Calu3 (cell line): Measurements from ENCODE around the gene CDC37. TPM values are rescaled to one million over a fixed set of nuclear protein-coding genes. Genes with fewer than 3 reads are reported as not detected.

Experiments
- BruUV-seq: library from RNA; stranded (reverse); fragments of 400-500 nt; replicated peaks from 2 replicates; lab custom pipeline; 2021; lab: Mats Ljungman, UMichigan
- CTCF ChIA-PET: fragments of 300-600 bp; sonication (Branson Sonifier 250); formaldehyde crosslinking; loops from one replicate; lab custom pipeline; 2022; ENCODE audit warnings: antibody characterized with exemption; lab: Charles Lee
- DNase-seq: peaks from one replicate; pipeline ENCODE4 v3.0.0; 2022
- H3K27ac Mint-ChIP-seq: one replicate; pipeline ENCODE4 v1.8.0; 2022; ENCODE audit warnings: mixed read lengths; ENCODE audit not compliant: unreplicated experiment
- H3K27me3 Mint-ChIP-seq: one replicate; pipeline ENCODE4 v1.8.0; 2022; ENCODE audit warnings: mixed read lengths; ENCODE audit not compliant: unreplicated experiment
- H3K36me3 Mint-ChIP-seq: one replicate; pipeline ENCODE4 v1.8.0; 2022; ENCODE audit warnings: mild to moderate bottlenecking, moderate library complexity, mixed read lengths; ENCODE audit not compliant: insufficient read depth, unreplicated experiment
- H3K4me1 Mint-ChIP-seq: one replicate; pipeline ENCODE4 v1.8.0; 2022; ENCODE audit warnings: mild to moderate bottlenecking, low read depth, mixed read lengths; ENCODE audit not compliant: unreplicated experiment
- H3K4me3 Mint-ChIP-seq: one replicate; pipeline ENCODE4 v1.8.0; 2022; ENCODE audit warnings: mild to moderate bottlenecking, low read depth, moderate library complexity, mixed read lengths; ENCODE audit not compliant: unreplicated experiment
- H3K9me3 Mint-ChIP-seq: one replicate; pipeline ENCODE4 v1.8.0; 2022; ENCODE audit warnings: low read depth, mixed read lengths; ENCODE audit not compliant: unreplicated experiment
- CTCF ChIP-seq: fragments of 200-600 bp; IDR thresholded peaks from one replicate; pipeline ENCODE4 v1.8.0; 2022; ENCODE audit warnings: antibody characterized with exemption; ENCODE audit not compliant: unreplicated experiment
- intact Hi-C: fragments of 100-400 bp; cut with micrococcal nuclease; formaldehyde crosslinking; loops from one replicate; pipeline ENCODE4 v1.10.0; 2022; ENCODE audit not compliant: unreplicated experiment
- microRNA-seq: library from miRNA; unstranded; fragments of <30 nt; microRNA quantifications from one replicate; pipeline ENCODE4 v1.2.0, GENCODE V29; 2022
- total RNA-seq: library from RNA; stranded (reverse); gene quantifications from 2 replicates; pipeline ENCODE4 v1.2.3, GENCODE V29; 2022

CDC37 gene
- total RNA-seq, 1 experiment from 2014 or later, result 181 TPM

DNA sequence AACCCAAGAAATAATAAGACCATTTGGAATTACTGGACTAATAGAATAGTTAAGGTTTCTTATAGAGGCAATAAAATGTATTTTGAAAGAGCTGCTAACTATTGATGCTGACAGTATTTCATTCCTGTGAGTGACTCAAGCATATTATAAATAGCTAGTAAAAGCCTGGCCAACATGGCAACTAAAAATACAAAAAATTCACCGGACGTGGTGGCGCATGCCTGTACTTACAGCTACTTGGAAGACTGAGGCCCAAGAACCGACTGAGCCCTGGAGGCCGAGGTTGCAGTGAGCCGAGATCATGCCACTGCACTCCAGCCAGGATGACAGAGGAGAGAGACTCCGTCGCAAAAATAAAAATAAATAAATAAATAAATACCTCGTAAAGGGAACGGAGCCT lies 58.6 kb downstream of the CDC37 start:
- Mint-ChIP-seq H3K4me1 (no peaks in the 10 kb centered on the region), H3K27me3 (no peaks in the 10 kb centered on the region), H3K27ac (no peak overlapping the region), H3K4me3 (no peak overlapping the region), H3K36me3 (no peaks in the 10 kb centered on the region), H3K9me3 (no peaks in the 10 kb centered on the region)
- no peak for DNase-seq
- CTCF ChIA-PET, result no interaction called here
- intact Hi-C loops, result no loop called here
- no peak for TF ChIP-seq CTCF
- no TSS peak for BruUV-seq

GRCh38 chr19:10343495-10343894 lies 59.8 kb downstream of the CDC37 start:
- Mint-ChIP-seq H3K27me3 (no peaks in the 10 kb centered on the region), H3K4me1 (no peaks in the 10 kb centered on the region), H3K4me3 (no peak overlapping the region), H3K27ac (no peak overlapping the region), H3K36me3 (no peaks in the 10 kb centered on the region), H3K9me3 (no peaks in the 10 kb centered on the region)
- CTCF ChIA-PET, result no interaction called here
- intact Hi-C loops, result no loop called here
- no TSS peak for BruUV-seq
- TF ChIP-seq CTCF, result no peak
- DNase-seq, result no peak

Small RNA genes within 50 kb of the gene (microRNA-seq; reads per million reads assigned to microRNA genes)
- gene MIR1181, result not detected

Other genes with a start within 250 kb of the CDC37 start
- gene DNMT1, start 208.6 kb downstream of the CDC37 start, total RNA-seq, result 133 and 139 TPM in 2 replicates
- 4.8 and 5.3 TPM in 2 replicates for gene S1PR2, start 172.2 kb downstream of the CDC37 start, total RNA-seq
- 59.2 and 60.4 TPM in 2 replicates for gene MRPL4, start 151.3 kb downstream of the CDC37 start, total RNA-seq
- gene ICAM1, start 132.4 kb downstream of the CDC37 start, total RNA-seq, result 91.0 and 147 TPM in 2 replicates
- gene ICAM4, start 116.6 kb downstream of the CDC37 start, total RNA-seq, result 1.6 and 1.7 TPM in 2 replicates
- 0.61 and 1.3 TPM in 2 replicates for gene ICAM5, start 113.6 kb downstream of the CDC37 start, total RNA-seq
- gene ZGLP1, start 93.7 kb downstream of the CDC37 start, total RNA-seq, result 4.6 and 7.0 TPM in 2 replicates
- 18.7 and 18.9 TPM in 2 replicates for gene FDX2, start 87.5 kb downstream of the CDC37 start, total RNA-seq
- gene RAVER1, start 70.0 kb downstream of the CDC37 start, total RNA-seq, result 38.5 and 43.2 TPM in 2 replicates
- gene ICAM3, start 63.9 kb downstream of the CDC37 start, total RNA-seq, result 10.8 and 11.1 TPM in 2 replicates
- gene TYK2, start 23.0 kb downstream of the CDC37 start, total RNA-seq, result 120 and 130 TPM in 2 replicates
- 2.8 and 3.6 TPM in 2 replicates for gene PDE4A, start 17.0 kb upstream of the CDC37 start, total RNA-seq
- 45.2 and 46.8 TPM in 2 replicates for gene KEAP1, start 99.8 kb upstream of the CDC37 start, total RNA-seq
- not detected in 2 replicates for gene S1PR5, start 113.9 kb upstream of the CDC37 start, total RNA-seq
- 18.7 and 24.5 TPM in 2 replicates for gene ATG4D, start 140.4 kb upstream of the CDC37 start, total RNA-seq
- gene KRI1, start 162.5 kb upstream of the CDC37 start, total RNA-seq, result 29.6 and 30.8 TPM in 2 replicates
- 4.2 and 4.4 TPM in 2 replicates for gene CDKN2D, start 165.4 kb upstream of the CDC37 start, total RNA-seq
- 73.7 and 77.9 TPM in 2 replicates for gene AP1M2, start 183.8 kb upstream of the CDC37 start, total RNA-seq
- 130 and 151 TPM in 2 replicates for gene SLC44A2, start 222.0 kb upstream of the CDC37 start, total RNA-seq